Activated gamma-delta T cell (primary cell): ENCODE results near the gene TAGLN3.

Source experiments
- DNase-seq: peaks from one replicate; lab custom pipeline; 2025; lab: John Stamatoyannopoulos, UW

The TAGLN3 gene

DNA sequence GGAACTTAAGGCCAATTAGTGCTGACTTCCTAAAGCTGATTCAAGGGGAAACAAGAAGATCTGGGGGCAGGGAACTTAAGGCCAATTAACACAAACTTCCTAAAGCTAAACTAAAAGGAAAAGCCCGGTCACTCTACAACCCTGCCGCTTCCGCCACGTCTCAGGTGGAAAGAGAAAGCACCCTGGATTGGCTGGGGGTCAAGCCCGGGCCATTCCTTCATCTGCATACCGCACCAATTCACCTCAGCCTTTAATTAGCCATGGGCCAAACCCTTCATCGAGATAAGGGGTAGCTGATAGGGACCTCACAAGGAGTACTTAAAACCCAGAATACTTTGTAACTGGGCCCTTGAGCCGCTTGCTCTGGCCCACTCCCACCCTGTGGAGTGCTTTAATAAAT is 50.2 kb downstream of the TAGLN3 start:
- no peak for DNase-seq

DNA sequence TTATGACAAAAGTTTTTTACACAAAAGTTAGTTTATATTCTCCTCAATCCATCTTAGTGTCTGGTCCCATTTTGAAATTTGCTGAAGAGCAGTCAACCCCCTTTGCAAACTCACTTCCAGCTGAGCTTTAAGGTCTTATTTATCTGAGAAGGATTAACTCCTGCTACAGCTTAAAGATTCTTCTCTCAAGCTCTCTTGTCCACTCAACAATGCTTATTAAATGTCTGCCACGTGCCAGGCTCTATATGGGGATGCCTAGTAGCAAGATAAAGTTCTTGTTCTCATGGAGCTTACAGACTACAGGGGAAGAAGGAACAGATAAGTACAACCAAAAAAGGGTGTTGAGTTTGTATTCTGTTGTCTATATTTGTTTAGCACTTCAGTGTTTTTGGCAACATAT is 54.5 kb downstream of the TAGLN3 start:
- no peak for DNase-seq

DNA sequence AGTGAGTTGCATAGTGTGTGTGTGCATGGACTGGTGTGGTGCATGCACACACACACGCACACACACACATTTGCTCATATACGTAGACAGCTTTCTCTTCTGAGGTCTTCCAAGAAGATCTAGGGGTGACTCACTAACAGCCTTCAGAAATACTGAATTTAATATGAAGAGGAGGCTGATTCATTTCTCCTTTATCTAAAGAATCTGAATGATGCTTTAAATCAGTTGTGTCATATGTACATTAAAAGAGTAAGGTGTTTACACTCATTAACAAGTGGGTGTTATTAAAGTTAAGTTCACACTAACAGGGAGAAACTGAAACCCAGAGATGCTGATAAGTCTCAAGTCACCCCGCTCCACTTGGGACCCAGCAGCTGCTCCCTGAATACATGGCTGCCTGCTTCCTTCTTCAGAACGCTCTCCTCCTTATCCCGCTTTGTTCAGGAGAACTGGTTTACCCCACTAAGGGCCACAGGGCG is 57.8 kb downstream of the TAGLN3 start:
- DNase-seq = no peak

DNA sequence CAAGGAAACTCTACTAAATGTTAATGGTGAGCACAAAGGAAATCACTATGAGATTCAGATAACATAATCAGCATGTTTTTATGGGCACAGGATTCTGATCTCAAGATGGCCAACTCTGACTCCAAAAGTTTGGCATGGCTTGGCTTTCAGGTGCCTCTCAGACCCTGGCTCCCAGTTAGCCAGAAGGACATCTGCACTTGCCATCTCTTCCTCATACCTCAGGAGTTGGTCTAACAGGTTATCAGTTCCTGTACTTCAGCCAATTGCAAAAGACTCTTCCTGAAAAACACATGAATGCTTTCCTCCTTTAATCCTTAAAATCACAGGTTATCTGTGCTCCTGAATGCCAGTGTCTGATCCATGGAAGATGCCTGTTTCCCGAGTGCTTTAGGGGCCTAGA is 60.8 kb downstream of the TAGLN3 start:
- DNase-seq = no peak

DNA sequence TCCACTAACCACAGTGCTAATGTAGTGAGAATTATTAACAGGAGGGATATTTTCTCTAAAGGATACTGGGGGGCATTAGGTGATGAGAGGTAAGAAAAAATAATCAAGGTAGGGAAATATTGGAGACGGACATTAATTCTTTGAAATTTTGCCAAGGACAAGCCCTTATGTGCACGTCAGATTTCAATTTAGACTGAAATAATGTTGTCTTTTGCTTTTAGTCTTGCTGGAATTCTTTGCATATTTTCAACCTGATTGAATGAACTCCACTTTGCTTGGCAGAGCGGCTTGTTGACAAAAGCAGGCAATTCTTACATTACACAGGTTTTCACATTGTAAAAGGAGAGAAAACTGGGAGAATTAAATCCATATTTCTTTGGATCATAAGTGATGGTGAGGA is 62.4 kb downstream of the TAGLN3 start:
- no peak for DNase-seq
